Activated B cell treated with CpG ODN at 0.5 μM for 24 hours (primary cell): ENCODE data around the gene OLFML2A. TPM values are rescaled to one million over a fixed set of nuclear protein-coding genes. Genes with fewer than 3 reads are reported as not detected.

Experiments used
- ATAC-seq: fragments of 200-7000 bp; cut with Tn5 transposase; one replicate; pipeline ENCODE4 v1.10.0; 2021; ENCODE audit warnings: low read depth, mild to moderate bottlenecking, moderate library complexity
- CTCF ChIA-PET: fragments of 350-600 bp; sonication (Branson Sonifier 250); formaldehyde crosslinking; loops from one replicate; lab custom pipeline; 2021; ENCODE audit warnings: antibody characterized with exemption; lab: Charles Lee
- POLR2A ChIA-PET: fragments of 350-600 bp; sonication (Branson Sonifier 250); formaldehyde crosslinking; loops from one replicate; lab custom pipeline; 2021; ENCODE audit warnings: antibody characterized with exemption; lab: Charles Lee
- DNase-seq: peaks from one replicate; pipeline ENCODE4 v3.0.0; 2022
- H3K27ac Mint-ChIP-seq: one replicate; pipeline ENCODE4 v1.8.0; 2020; ENCODE audit warnings: mixed read lengths
- H3K27me3 Mint-ChIP-seq: one replicate; pipeline ENCODE4 v1.8.0; 2021; ENCODE audit warnings: mixed read lengths
- H3K36me3 Mint-ChIP-seq: one replicate; pipeline ENCODE4 v1.8.0; 2021; ENCODE audit warnings: low read depth, mixed read lengths
- H3K4me1 Mint-ChIP-seq: one replicate; pipeline ENCODE4 v1.8.0; 2021; ENCODE audit warnings: mixed read lengths
- H3K4me3 Mint-ChIP-seq: one replicate; pipeline ENCODE4 v1.8.0; 2020; ENCODE audit warnings: mild to moderate bottlenecking, mixed read lengths
- H3K9me3 Mint-ChIP-seq: one replicate; pipeline ENCODE4 v1.8.0; 2020; ENCODE audit warnings: mixed read lengths
- intact Hi-C: fragments of 100-400 bp; cut with micrococcal nuclease; formaldehyde crosslinking; loops from one replicate; pipeline ENCODE4 v1.15.1; 2024
- total RNA-seq: library from RNA; stranded (reverse); gene quantifications from 2 replicates; pipeline ENCODE4 v1.2.3, GENCODE V29; 2022
- TF ChIP-seq, protein P1 (sequence below): fragments of 200-600 bp; IDR thresholded peaks from one replicate; pipeline ENCODE4 v1.8.0; 2022; ENCODE audit warnings: antibody characterized with exemption, mild to moderate bottlenecking

Gene OLFML2A
- total RNA-seq, 1 donor from 2014 or later: 0.78 TPM

DNA sequence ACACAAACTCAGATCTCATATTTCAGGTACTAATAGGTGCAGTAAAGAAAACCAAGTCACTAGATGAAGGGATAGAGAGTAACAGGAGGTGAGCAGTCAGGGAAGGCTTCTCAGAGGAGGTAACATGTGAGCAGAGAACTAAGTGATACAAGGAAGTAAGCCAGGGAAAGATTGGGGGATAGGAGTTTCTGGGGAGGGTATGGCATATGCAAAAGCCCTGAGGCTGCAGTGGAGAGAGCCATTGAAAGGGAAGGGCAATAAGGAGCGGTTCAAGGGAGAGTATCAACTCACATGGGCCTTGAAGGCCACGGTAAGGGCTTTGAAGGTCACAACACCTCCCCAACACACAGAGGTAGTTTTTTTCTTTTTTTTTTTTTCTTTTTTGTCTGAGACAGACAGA is 6.9 kb downstream of the OLFML2A start:
- intact Hi-C loops: no loop called here
- ChIA-PET CTCF (no interaction called here), POLR2A (no interaction called here)
- TF ChIP-seq, protein P1, sequence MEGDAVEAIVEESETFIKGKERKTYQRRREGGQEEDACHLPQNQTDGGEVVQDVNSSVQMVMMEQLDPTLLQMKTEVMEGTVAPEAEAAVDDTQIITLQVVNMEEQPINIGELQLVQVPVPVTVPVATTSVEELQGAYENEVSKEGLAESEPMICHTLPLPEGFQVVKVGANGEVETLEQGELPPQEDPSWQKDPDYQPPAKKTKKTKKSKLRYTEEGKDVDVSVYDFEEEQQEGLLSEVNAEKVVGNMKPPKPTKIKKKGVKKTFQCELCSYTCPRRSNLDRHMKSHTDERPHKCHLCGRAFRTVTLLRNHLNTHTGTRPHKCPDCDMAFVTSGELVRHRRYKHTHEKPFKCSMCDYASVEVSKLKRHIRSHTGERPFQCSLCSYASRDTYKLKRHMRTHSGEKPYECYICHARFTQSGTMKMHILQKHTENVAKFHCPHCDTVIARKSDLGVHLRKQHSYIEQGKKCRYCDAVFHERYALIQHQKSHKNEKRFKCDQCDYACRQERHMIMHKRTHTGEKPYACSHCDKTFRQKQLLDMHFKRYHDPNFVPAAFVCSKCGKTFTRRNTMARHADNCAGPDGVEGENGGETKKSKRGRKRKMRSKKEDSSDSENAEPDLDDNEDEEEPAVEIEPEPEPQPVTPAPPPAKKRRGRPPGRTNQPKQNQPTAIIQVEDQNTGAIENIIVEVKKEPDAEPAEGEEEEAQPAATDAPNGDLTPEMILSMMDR: no peak
- no peaks in the 10 kb centered on the region for H3K9me3 Mint-ChIP-seq
- ATAC-seq (no peak), DNase-seq (no peak)
- H3K4me3 Mint-ChIP-seq: no peak overlapping the region
- no peaks in the 10 kb centered on the region for H3K27me3 Mint-ChIP-seq
- no peaks in the 10 kb centered on the region for H3K4me1 Mint-ChIP-seq
- no peak overlapping the region for H3K27ac Mint-ChIP-seq
- no peaks in the 10 kb centered on the region for H3K36me3 Mint-ChIP-seq

DNA sequence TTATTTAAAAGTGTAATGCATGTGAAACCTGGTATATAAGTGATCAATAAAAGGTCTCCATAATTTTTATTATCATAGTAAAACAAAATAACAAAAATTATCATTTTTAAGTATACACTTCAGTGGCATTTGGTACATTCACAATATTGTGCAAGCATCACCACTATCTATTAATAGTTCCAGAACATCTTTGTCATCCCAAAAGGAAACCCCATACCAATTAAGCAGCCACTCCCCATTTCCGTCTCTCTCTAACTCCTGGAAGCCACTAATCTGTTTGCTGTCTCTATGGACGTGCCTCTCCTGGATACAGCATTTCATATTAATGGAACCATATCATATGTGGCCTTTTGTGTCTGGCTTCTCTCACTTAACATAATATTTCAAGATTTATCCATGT is 7.6 kb downstream of the OLFML2A start:
- ChIA-PET CTCF (no interaction called here), POLR2A (no interaction called here)
- no peak for ATAC-seq
- H3K4me1 Mint-ChIP-seq: no peaks in the 10 kb centered on the region
- H3K27me3 Mint-ChIP-seq: no peaks in the 10 kb centered on the region
- H3K27ac Mint-ChIP-seq: no peak overlapping the region
- TF ChIP-seq, protein P1: no peak
- no peaks in the 10 kb centered on the region for H3K36me3 Mint-ChIP-seq
- no peaks in the 10 kb centered on the region for H3K9me3 Mint-ChIP-seq
- no peak for DNase-seq
- H3K4me3 Mint-ChIP-seq: no peak overlapping the region
- intact Hi-C loops: no loop called here

DNA sequence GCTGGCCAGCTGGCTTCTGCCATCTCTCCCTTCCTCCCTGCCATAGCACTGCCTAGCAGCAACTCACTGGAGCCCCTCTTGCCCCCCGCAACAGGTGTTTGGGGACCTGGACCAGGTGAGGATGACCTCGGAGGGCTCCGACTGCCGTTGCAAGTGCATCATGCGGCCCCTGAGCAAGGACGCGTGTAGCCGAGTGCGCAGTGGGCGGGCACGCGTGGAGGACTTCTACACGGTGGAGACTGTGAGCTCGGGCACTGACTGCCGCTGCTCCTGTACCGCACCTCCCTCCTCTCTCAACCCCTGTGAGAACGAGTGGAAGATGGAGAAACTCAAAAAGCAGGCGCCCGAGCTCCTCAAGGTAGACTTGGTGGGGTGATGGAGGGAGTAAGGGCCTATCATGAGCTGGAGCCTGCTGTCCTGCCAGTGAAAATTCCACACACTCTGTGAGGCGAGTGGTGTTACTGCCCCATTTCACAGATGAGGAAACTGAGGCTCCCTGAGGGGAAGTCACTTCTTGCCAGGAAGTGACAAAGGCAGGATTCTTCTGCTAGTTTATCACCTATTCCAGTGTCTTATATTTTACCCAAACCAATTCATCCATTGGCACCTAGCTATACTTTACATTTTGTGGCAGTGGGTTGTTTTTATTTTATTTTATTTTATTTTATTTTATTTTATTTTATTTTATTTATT is 10.1 kb downstream of the OLFML2A start:
- ChIA-PET POLR2A (no interaction called here), CTCF (no interaction called here)
- ATAC-seq (no peak), DNase-seq (no peak)
- Mint-ChIP-seq H3K4me1 (peaks cover 11% of the 10 kb centered on the region), H3K36me3 (no peaks in the 10 kb centered on the region), H3K9me3 (no peaks in the 10 kb centered on the region), H3K27me3 (no peaks in the 10 kb centered on the region), H3K4me3 (no peak overlapping the region), H3K27ac (no peak overlapping the region)
- intact Hi-C loops: no loop called here
- TF ChIP-seq, protein P1: no peak

DNA sequence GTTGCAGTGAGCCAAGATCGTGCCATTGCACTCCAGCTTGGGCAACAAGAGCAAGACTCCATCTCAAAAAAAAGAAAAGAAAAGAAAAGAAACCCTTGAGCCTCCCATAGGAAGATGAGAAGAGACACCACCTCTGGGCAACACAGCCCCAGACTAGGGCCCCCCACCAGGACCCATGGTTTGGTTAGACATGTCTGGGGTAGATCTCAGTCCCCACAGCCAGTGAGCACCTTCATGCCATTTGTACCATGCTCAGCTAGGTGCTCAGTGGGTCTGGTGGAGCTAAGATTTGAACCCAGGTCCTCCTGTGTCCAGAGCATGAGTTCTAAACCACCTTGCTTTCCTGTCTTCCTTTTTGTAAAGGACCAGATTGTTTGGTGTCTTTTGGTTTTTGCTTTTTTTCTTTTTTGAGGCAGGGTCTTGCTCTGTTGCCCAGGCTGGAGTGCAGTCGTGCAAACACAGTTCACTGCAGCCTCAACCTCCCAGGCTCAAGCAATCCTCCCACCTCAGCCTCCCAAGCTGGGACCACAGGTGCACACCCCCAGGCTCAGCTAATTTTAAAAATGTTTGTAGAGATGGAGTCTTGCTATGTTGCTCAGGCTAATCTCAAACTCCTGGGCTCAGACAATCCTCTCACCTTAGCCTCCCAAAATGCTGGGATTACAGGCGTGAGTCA is 11.7 kb downstream of the OLFML2A start:
- ChIA-PET CTCF (interaction anchor here (1.5 kb wide), 1 partner anchor 12 kb away, joined by 3 read pairs; no protein-coding TSS in a partner anchor), POLR2A (no interaction called here)
- Mint-ChIP-seq H3K36me3 (no peaks in the 10 kb centered on the region), H3K27ac (no peak overlapping the region), H3K27me3 (no peaks in the 10 kb centered on the region), H3K9me3 (no peaks in the 10 kb centered on the region), H3K4me1 (peaks cover 15% of the 10 kb centered on the region), H3K4me3 (no peak overlapping the region)
- TF ChIP-seq, protein P1: no peak
- no peak for DNase-seq
- ATAC-seq: no peak
- intact Hi-C loops: no loop called here

DNA sequence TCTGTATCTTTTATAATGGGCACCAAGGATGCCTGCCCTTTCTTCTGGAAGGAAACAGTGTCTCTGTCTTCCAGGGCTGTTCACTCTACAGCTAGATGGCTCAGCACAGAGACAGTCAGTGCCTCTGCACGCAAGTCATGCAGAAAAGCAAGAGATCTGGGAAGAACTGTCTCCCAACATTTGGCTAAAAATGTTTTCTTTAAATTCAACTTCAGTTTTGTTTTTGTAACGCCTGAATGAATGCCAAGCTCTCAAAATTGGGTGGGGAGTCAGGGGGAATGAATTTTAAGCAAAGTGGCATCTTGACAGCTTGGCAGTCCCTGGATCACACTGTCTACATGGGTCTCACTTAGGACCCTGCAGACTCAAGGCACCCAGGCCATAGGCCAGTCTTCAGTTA is 12.6 kb downstream of the OLFML2A start:
- H3K4me1 Mint-ChIP-seq: peaks cover 15% of the 10 kb centered on the region
- intact Hi-C loops: no loop called here
- no peak for DNase-seq
- CTCF ChIA-PET: interaction anchor here (1.5 kb wide), 1 partner anchor 11 kb away, joined by 3 read pairs; no protein-coding TSS in a partner anchor
- H3K36me3 Mint-ChIP-seq: no peaks in the 10 kb centered on the region
- H3K9me3 Mint-ChIP-seq: no peaks in the 10 kb centered on the region
- no peak for ATAC-seq
- no peak overlapping the region for H3K27ac Mint-ChIP-seq
- POLR2A ChIA-PET: interaction anchor here (1.0 kb wide), 1 partner anchor 11 kb away, joined by 3 read pairs; no protein-coding TSS in a partner anchor
- H3K27me3 Mint-ChIP-seq: no peaks in the 10 kb centered on the region
- TF ChIP-seq, protein P1: no peak
- H3K4me3 Mint-ChIP-seq: no peak overlapping the region
